Activated CD4-positive, alpha-beta T cell treated with anti-CD3 and anti-CD28 coated beads, Interleukin-2, Interleukin-4, amounts not matched to agents 100 ng/mL and 50 ng/mL, durations not matched to agents 16 hours and 8 hours (primary cell): Measurements from ENCODE around the gene SHISA9.

Source experiments
- DNase-seq: peaks from one replicate; pipeline ENCODE4 v3.0.0-alpha.2; 2020; ENCODE audit warnings: low spot score

SHISA9 gene

GRCh38 chr16:13269905-13270528 lies 368.6 kb downstream of the SHISA9 start:
- no peak for DNase-seq

DNA sequence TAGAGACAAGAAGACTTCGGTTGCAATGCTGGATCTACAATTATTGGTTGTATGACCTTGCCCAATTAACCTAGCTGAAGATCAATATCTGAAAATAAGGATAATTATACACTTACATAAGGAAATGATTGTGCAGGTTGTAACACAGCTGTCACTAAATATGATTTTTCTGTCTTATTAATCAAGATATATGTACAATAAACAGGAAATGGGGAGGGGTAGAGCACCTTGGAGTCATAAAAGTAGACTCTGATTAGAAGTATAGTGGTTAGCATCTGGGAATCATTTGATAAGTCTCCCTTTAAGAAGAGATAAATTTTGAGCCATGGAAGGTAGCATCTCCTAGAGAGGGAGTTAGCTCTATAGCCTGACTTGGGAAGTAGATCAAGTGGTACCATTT lies 369.2 kb downstream of the SHISA9 start:
- no peak for DNase-seq

- peak; percentile 25 for DNase-seq
These were observed 388.1 kb downstream of the SHISA9 start for GRCh38 chr16:13289515-13289914.
